ENCODE measurements around the gene TSFM.
A peak's percentile ranks its signal among the peaks of the same experiment; 100 is the strongest.
"Not testable (repeated sequence)": the region's sequence is repeated elsewhere in the genome, so short reads cannot be mapped to it uniquely, and the experiment has no call there.

Gene TSFM

GRCh38 chr12:57772429-57773322 is 9.9 kb upstream of the TSFM start, which contains the start of gene EEF1AKMT3:
TSS of gene EEF1AKMT3 (plus strand) at chr12:57772614. CDS start at chr12:57772725, 111 bp downstream.
- Histone ChIP-seq H3K36me3 (peaks cover 0 to 34% (median 12%) of the 10 kb centered on the region in 3 donors), H3K27ac (peak within 1 kb of the TSS; percentile 91 to 92), H3K4me3 (peak within 1 kb of the TSS; percentile 68 to 90), H3K9me3 (no peaks in the 10 kb centered on the region), H3K27me3 (no peaks in the 10 kb centered on the region), H3K4me1 (peaks cover 0 to 21% (median 16%) of the 10 kb centered on the region in 4 donors)
- intact Hi-C loops (cut with DNase I; ENCODE audit: low total_unique reads): no loop called here
- peak; percentile 72 to 86 for DNase-seq
- TF ChIP-seq, protein P1, sequence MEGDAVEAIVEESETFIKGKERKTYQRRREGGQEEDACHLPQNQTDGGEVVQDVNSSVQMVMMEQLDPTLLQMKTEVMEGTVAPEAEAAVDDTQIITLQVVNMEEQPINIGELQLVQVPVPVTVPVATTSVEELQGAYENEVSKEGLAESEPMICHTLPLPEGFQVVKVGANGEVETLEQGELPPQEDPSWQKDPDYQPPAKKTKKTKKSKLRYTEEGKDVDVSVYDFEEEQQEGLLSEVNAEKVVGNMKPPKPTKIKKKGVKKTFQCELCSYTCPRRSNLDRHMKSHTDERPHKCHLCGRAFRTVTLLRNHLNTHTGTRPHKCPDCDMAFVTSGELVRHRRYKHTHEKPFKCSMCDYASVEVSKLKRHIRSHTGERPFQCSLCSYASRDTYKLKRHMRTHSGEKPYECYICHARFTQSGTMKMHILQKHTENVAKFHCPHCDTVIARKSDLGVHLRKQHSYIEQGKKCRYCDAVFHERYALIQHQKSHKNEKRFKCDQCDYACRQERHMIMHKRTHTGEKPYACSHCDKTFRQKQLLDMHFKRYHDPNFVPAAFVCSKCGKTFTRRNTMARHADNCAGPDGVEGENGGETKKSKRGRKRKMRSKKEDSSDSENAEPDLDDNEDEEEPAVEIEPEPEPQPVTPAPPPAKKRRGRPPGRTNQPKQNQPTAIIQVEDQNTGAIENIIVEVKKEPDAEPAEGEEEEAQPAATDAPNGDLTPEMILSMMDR (IDR thresholded peaks at IDR 0.05): peak in 1 of 2 experiments; percentile 12

GRCh38 chr12:57774634-57775033 is 8.0 kb upstream of the TSFM start:
- H3K4me3 ChIP-seq; H3K27ac ChIP-seq; intact Hi-C loops (cut with DNase I; ENCODE audit: low total_unique reads); H3K27me3 ChIP-seq; H3K9me3 ChIP-seq: not testable (repeated sequence)
- Histone ChIP-seq H3K36me3 (peaks cover 0 to 18% (median under 1%) of the 10 kb centered on the region in 3 donors), H3K4me1 (peaks cover 0 to 21% (median 16%) of the 10 kb centered on the region in 4 donors)
- DNase-seq: peak in 1 of 2 donors; percentile 27

DNA sequence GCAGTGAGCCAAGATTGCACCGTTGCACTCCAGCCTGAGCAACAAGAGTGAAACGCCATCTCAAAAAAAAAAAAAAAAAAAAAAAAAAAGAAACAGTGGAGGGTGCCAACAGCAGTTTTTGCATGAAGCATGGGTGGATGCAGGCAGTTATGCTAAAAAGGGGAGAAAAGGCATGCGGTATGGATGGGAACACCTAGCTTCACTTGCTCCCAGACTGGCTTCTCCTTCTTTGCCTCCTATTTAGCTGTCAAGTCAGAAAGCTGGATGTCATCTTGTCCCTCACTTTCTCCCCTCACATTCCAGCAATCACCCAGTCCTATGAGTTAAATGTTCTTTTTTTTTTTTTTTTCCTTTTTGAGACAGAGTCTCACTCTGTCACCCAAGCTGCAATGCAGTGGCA is 7.5 kb upstream of the TSFM start:
- TF ChIP-seq, protein P1 (IDR thresholded peaks at IDR 0.05): no peak

DNA sequence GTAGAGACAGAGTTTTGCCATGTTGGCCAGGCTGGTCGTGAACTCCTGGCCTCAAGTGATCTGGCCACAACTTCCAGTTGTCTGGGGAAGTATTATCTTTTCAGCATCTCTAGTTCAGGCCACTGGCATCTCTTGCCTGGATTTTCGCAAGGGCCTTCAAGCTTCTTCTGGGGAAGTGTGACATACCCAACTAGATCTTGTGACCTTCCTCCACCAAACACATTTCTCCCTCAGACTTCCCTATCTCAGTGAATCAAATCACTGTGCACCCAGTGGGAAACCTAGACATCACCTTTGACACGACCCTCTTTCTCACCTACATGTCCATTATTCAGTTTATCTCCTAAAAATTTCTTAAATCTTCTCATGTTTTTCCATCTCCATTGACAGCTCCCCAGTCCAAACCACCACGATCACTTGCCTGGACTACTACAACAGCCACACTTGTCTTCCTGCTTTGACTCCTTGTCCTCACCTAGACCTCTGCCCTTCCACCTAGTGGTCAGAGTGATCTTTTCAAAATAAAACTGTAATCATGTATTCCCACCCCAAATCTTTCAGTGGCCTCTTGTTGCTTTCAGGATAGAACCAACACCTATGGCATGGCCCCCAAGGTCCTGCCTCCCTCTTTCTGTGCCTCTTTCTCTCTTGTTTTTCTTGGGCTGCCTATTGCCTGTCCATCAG is 6.9 kb upstream of the TSFM start:
- Histone ChIP-seq H3K36me3 (peaks cover 0 to 27% (median 0%) of the 10 kb centered on the region in 3 donors), H3K27me3 (no peaks in the 10 kb centered on the region), H3K4me3 (no peak overlapping the region), H3K27ac (no peak overlapping the region), H3K4me1 (peaks cover 0 to 20% (median 15%) of the 10 kb centered on the region in 4 donors), H3K9me3 (no peaks in the 10 kb centered on the region)
- no peak for DNase-seq
- TF ChIP-seq, protein P1 (IDR thresholded peaks at IDR 0.05): no peak
- intact Hi-C loops (cut with DNase I; ENCODE audit: low total_unique reads): no loop called here

More for the DNA sequence above, 7.5 kb upstream of the TSFM start:
- H3K4me1 ChIP-seq: peaks cover 0 to 21% (median 16%) of the 10 kb centered on the region in 4 donors
- no peak overlapping the region for H3K27ac ChIP-seq
- DNase-seq: no peak
- intact Hi-C loops (cut with DNase I; ENCODE audit: low total_unique reads): no loop called here
- H3K9me3 ChIP-seq: no peaks in the 10 kb centered on the region
- H3K27me3 ChIP-seq: no peaks in the 10 kb centered on the region
- peaks cover 0 to 20% (median 0%) of the 10 kb centered on the region in 3 donors for H3K36me3 ChIP-seq
- H3K4me3 ChIP-seq: no peak overlapping the region

GRCh38 chr12:57776247-57776587 is 6.4 kb upstream of the TSFM start:
- TF ChIP-seq, protein P1 (IDR thresholded peaks at IDR 0.05): no peak
- H3K9me3 ChIP-seq: no peaks in the 10 kb centered on the region
- no peak overlapping the region for H3K27ac ChIP-seq
- peaks cover 0 to 14% (median 11%) of the 10 kb centered on the region in 4 donors for H3K4me1 ChIP-seq
- no peaks in the 10 kb centered on the region for H3K27me3 ChIP-seq
- H3K36me3 ChIP-seq: peaks cover 0 to 32% (median 0%) of the 10 kb centered on the region in 3 donors
- intact Hi-C loops (cut with DNase I; ENCODE audit: low total_unique reads): no loop called here
- no peak for DNase-seq
- H3K4me3 ChIP-seq: no peak overlapping the region

- DNase-seq: no peak
- Histone ChIP-seq H3K9me3 (no peaks in the 10 kb centered on the region), H3K4me3 (no peak overlapping the region), H3K36me3 (peaks cover 0 to 33% (median 0%) of the 10 kb centered on the region in 3 donors), H3K4me1 (peaks cover 0 to 15% (median 6%) of the 10 kb centered on the region in 4 donors), H3K27ac (no peak overlapping the region), H3K27me3 (no peaks in the 10 kb centered on the region)
- intact Hi-C loops (cut with DNase I; ENCODE audit: low total_unique reads): no loop called here
- TF ChIP-seq, protein P1 (IDR thresholded peaks at IDR 0.05): no peak
Measured at GRCh38 chr12:57777367-57777766, 5.2 kb upstream of the TSFM start.
